ENCODE data around the gene ZNF436. TPM values are rescaled to one million over a fixed set of nuclear protein-coding genes. Genes with fewer than 3 reads are reported as not detected.
"Not testable (repeated sequence)": the region's sequence is repeated elsewhere in the genome, so short reads cannot be mapped to it uniquely, and the experiment has no call there.

The ZNF436 gene
- total RNA-seq, 1 experiment from 2014 or later: 8.5 TPM

- in situ Hi-C loops (cut with HindIII; ENCODE audit: low pct_unique_long_range_greater_than_20kb, low sequenced_read_pairs): no loop called here
- DNase-seq (ENCODE audit: low read depth, low spot score): peak; percentile 8
Measured at GRCh38 chr1:23344987-23345472, 24.6 kb downstream of the ZNF436 start.

- in situ Hi-C loops (cut with HindIII; ENCODE audit: low pct_unique_long_range_greater_than_20kb, low sequenced_read_pairs): no loop called here
- peak; percentile 99 for DNase-seq (ENCODE audit: low read depth, low spot score)
Measured at GRCh38 chr1:23344111-23344986, 25.3 kb downstream of the ZNF436 start, which contains the start of gene HNRNPR. TSS of gene HNRNPR (minus strand) at chr1:23344284. CDS start at chr1:23341008, 3,276 bp downstream.

GRCh38 chr1:23343221-23344110 lies 26.2 kb downstream of the ZNF436 start:
- peak; percentile 42 for DNase-seq (ENCODE audit: low read depth, low spot score)
- in situ Hi-C loops (cut with HindIII; ENCODE audit: low pct_unique_long_range_greater_than_20kb, low sequenced_read_pairs): no loop called here

GRCh38 chr1:23341931-23342692 lies 27.5 kb downstream of the ZNF436 start:
- in situ Hi-C loops (cut with HindIII; ENCODE audit: low pct_unique_long_range_greater_than_20kb, low sequenced_read_pairs): no loop called here
- peak; percentile 5 for DNase-seq (ENCODE audit: low read depth, low spot score)

GRCh38 chr1:23339632-23340031 lies 30.0 kb downstream of the ZNF436 start:
- in situ Hi-C loops (cut with HindIII; ENCODE audit: low pct_unique_long_range_greater_than_20kb, low sequenced_read_pairs): no loop called here

GRCh38 chr1:23337869-23338268 lies 31.8 kb downstream of the ZNF436 start:
- no peak for DNase-seq (ENCODE audit: low read depth, low spot score)
- in situ Hi-C loops (cut with HindIII; ENCODE audit: low pct_unique_long_range_greater_than_20kb, low sequenced_read_pairs): no loop called here

More at GRCh38 chr1:23339632-23340031, 30.0 kb downstream of the ZNF436 start:
- no peak for DNase-seq (ENCODE audit: low read depth, low spot score)

- no peak for DNase-seq (ENCODE audit: low read depth, low spot score)
- in situ Hi-C loops (cut with HindIII; ENCODE audit: low pct_unique_long_range_greater_than_20kb, low sequenced_read_pairs): no loop called here
Measured at GRCh38 chr1:23331713-23332112, 37.9 kb downstream of the ZNF436 start.

- no peak for DNase-seq (ENCODE audit: low read depth, low spot score)
- in situ Hi-C loops (cut with HindIII; ENCODE audit: low pct_unique_long_range_greater_than_20kb, low sequenced_read_pairs): no loop called here
Measured at GRCh38 chr1:23330846-23331245, 38.8 kb downstream of the ZNF436 start.

- no peak for DNase-seq (ENCODE audit: low read depth, low spot score)
- in situ Hi-C loops (cut with HindIII; ENCODE audit: low pct_unique_long_range_greater_than_20kb, low sequenced_read_pairs): no loop called here
Measured at GRCh38 chr1:23325393-23325792, 44.2 kb downstream of the ZNF436 start.

GRCh38 chr1:23322770-23323169 lies 46.9 kb downstream of the ZNF436 start:
- in situ Hi-C loops (cut with HindIII; ENCODE audit: low pct_unique_long_range_greater_than_20kb, low sequenced_read_pairs): no loop called here
- no peak for DNase-seq (ENCODE audit: low read depth, low spot score)

GRCh38 chr1:23310280-23310679 lies 59.4 kb downstream of the ZNF436 start:
- in situ Hi-C loops (cut with HindIII; ENCODE audit: low pct_unique_long_range_greater_than_20kb, low sequenced_read_pairs); DNase-seq (ENCODE audit: low read depth, low spot score): not testable (repeated sequence)

Other genes with a start within 250 kb of the ZNF436 start
- 13.2 and 15.0 TPM in 2 replicates for gene LUZP1, start 201.0 kb downstream of the ZNF436 start, total RNA-seq (2014; rRNA removed; shearing (Covaris generic))
- gene HTR1D, start 152.3 kb downstream of the ZNF436 start, total RNA-seq (2014; rRNA removed; shearing (Covaris generic)): 0.05 TPM in 1 of 2 replicates, not detected in the other
- 101 and 110 TPM in 2 replicates for gene HNRNPR, start 25.6 kb downstream of the ZNF436 start, total RNA-seq (2014; rRNA removed; shearing (Covaris generic))
- gene TCEA3, start 54.9 kb upstream of the ZNF436 start, total RNA-seq (2014; rRNA removed; shearing (Covaris generic)): 0.05 TPM in 1 of 2 replicates, not detected in the other
- 7.0 and 7.1 TPM in 2 replicates for gene ASAP3, start 114.3 kb upstream of the ZNF436 start, total RNA-seq (2014; rRNA removed; shearing (Covaris generic))
- gene E2F2, start 161.4 kb upstream of the ZNF436 start, total RNA-seq (2014; rRNA removed; shearing (Covaris generic)): 3.8 and 4.1 TPM in 2 replicates
- gene ID3, start 189.7 kb upstream of the ZNF436 start, total RNA-seq (2014; rRNA removed; shearing (Covaris generic)): 23.5 and 37.3 TPM in 2 replicates